Tibial nerve (tissue), 4 donors: ENCODE results near the gene SEL1L3.

ENCODE experiments used
- EP300 ChIP-seq, 2 donors: sonication (generic); formaldehyde crosslinking; IDR thresholded peaks; one replicate each; pipeline ENCODE4 v1.6.1; 2017; ENCODE audit warnings: antibody characterized with exemption in 2 of 2, mild to moderate bottlenecking in 1 of 2
- POLR2A ChIP-seq, 2 donors: fragments of 450-650 bp; IDR thresholded peaks; one replicate each; pipeline ENCODE4 v1.6.1; 2017; ENCODE audit warnings: antibody characterized with exemption in 2 of 2, mild to moderate bottlenecking in 2 of 2, moderate library complexity in 2 of 2
- TF ChIP-seq, protein P1 (sequence below), 5 experiments: fragments of 200-600 bp in 3 of 5; fragments of 450-650 bp in 2 of 5; sonication (generic) in 3 of 5; IDR thresholded peaks; one replicate each; pipeline ENCODE4 v1.5.1; 2016 to 2019; ENCODE audit warnings: antibody characterized with exemption in 5 of 5, mild to moderate bottlenecking in 3 of 5, moderate library complexity in 2 of 5

DNA sequence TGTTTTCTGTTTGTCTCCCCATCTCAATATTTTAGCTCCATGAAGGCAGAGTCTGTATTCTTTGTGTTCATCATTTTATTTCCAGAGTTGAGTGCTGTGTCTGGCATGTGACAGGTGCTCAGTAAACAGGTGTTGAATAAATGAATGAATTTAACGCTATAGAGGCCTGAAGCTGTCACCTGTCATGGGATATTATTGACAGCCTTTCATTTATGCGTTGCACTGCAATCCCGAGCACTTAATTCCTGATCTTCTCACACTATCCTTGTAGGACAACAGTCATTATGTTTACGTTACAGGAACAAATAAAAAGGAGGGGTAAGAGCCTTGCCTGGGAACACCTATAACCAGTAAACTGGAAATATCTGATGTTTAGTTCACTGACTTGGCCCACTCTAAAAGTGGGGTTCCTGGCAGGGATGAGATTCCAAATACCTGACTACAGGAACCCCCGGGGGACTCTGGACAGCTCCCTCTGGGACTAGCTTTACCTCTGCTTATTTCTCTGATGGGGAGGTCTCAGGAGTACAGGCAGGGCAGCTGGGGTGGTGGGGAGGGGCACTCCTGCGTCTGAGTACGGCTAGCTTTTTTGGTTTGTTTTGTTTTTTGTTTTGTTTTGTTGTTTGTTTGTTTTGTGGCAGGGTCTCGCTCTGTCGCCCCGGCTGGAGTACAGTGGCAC lies 36.6 kb downstream of the SEL1L3 start:
- TF ChIP-seq, protein P1, sequence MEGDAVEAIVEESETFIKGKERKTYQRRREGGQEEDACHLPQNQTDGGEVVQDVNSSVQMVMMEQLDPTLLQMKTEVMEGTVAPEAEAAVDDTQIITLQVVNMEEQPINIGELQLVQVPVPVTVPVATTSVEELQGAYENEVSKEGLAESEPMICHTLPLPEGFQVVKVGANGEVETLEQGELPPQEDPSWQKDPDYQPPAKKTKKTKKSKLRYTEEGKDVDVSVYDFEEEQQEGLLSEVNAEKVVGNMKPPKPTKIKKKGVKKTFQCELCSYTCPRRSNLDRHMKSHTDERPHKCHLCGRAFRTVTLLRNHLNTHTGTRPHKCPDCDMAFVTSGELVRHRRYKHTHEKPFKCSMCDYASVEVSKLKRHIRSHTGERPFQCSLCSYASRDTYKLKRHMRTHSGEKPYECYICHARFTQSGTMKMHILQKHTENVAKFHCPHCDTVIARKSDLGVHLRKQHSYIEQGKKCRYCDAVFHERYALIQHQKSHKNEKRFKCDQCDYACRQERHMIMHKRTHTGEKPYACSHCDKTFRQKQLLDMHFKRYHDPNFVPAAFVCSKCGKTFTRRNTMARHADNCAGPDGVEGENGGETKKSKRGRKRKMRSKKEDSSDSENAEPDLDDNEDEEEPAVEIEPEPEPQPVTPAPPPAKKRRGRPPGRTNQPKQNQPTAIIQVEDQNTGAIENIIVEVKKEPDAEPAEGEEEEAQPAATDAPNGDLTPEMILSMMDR (IDR thresholded peaks at IDR 0.05), result no peak
- TF ChIP-seq POLR2A (IDR thresholded peaks at IDR 0.05), result no peak
- no peak for TF ChIP-seq EP300 (IDR thresholded peaks at IDR 0.05)
